NCI-H69 (cell line): Measurements from ENCODE around the gene SLC6A4.
"Not testable (repeated sequence)": the region's sequence is repeated elsewhere in the genome, so short reads cannot be mapped to it uniquely, and the experiment has no call there.

Experiments used
- DNase-seq: peaks from one replicate; lab custom pipeline; 2025; lab: John Stamatoyannopoulos, UW

The SLC6A4 gene

DNA sequence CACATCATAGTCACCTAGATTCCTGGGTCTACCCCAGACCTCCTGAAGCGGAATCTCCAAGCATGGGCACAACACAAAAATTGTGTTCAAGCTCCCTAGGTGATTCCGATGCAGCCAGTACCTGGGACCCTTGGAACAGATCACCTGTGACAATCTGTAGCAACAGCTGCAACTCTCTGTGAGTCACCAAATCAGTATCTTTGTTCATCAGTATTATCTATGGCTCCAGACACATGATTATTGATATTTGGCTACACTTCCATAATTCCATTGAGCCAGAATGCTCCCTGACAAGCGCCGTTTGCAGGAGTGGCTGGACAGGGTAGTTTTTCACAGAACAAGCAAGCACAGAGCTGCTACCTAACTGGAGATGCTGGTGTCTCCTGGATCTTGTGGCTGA is 16.2 kb downstream of the SLC6A4 start:
- DNase-seq = no peak

DNA sequence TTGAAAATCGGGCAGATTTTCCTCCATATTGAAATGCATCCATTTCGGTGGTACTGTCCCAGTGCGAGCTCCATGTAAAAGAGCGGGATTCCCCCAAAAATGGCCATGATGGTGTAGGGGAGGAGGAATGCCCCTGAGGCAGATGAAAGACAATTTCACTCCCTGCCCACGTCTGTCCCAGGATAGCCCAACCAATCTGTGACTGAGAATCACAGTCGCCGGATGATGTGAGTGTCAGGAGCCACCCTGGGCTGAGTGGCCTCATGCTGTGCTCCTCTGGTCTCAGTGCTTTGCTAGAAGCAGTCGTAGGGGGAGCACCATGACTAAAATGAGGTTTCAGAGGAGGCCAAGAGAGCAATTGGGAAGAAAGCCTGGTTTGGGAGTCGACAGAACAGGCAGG is 16.7 kb downstream of the SLC6A4 start:
- DNase-seq = no peak

DNA sequence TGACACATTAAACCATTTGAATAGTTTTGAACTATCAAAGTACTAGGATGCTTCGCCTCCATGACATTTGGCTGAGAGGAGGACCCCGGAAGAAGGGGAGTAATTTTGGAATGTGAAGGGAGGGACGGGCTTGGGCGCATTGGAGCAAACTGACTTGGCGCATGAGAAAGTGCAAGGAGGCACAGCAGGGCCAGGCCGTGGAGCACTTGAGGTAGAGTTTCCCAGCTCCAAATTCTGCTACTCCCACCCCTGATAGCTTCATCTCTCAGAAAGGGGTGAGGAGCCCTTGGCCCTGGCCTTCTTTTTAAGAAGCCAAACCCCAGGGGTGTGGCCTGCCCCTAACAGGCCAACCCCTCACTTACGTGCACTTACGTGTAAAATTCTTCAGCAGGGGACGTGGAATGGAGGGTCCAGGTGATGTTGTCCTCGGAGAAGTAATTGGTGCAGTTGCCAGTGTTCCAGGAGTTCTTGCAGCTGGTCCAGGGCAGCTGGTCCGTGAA is 17.7 kb downstream of the SLC6A4 start:
- DNase-seq = no peak

DNA sequence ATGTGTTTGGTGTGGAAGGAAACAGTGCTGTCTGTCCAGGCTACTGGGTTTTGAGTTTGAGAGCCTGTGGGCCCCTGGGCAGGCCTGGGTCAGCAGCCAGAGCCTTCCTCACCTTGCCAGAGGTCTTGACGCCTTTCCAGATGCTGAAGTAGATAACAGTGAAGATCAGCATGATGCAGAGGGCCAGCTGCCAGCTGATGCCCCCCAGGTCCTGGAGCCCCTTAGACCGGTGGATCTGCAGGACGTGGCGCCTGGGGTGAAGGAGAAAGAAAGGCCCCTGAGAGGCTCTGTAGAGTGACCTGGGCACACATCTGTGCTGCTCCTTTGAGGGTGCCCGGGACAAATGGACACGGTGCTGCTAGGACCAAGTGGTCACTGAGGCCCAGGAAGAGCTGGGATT is 18.4 kb downstream of the SLC6A4 start:
- DNase-seq = no peak

DNA sequence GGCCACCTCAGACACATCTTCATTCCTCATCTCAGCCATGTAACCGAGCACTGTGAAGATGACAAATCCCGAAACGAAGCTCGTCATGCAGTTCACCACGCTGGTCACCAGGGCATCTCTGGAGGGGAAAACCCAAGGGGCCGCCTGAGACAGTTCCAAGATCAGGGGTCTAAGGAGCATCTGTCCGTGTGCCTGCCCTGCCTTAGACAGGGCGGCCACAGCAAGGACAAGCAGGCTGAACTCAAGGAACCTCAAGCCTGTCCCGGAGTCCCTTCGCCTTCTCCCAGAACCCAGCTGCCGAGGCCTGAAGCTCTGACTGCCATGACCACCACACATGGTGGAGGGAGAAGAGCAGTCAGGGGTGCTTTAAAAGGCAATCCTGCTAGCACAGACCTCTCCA is 22.7 kb downstream of the SLC6A4 start:
- DNase-seq = no peak

DNA sequence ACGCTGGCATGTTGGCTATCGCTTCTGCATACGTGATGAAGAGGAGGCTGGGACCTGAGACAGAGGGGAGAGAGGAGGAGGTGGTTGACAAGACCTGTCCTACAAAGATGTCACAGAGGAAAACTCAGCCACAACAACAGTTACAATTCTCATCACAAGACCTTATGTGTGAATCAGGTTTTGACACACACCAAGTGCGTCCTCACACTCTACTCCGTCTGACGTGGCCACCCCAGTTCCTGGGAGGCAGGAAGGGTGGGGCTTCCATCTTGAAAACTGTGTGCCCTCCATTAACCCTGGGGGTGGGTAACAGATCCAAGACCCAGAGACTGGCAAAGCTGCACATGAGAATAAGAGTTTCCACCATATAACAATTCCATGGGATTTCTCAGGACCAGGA is 24.1 kb downstream of the SLC6A4 start:
- DNase-seq = no peak

DNA sequence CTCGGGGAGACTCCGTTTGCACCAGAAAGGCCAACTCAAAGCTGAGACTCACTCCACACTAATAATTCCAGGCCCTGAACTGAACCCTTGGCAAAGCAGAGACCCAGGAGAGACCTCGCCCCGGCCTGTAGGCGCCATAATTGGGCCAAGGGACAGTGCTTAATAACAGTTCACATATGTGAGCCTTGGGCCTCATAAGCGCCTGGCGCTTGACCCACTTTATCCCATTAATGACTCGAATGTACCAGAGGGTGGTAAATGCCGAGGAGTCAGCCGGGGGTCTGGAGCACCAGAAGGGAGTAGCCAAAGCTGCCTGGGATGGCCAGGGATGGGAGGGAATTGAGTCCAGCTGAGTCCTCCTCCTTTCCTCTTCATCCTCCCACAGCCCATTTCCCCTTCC is 24.6 kb downstream of the SLC6A4 start:
- no peak for DNase-seq

DNA sequence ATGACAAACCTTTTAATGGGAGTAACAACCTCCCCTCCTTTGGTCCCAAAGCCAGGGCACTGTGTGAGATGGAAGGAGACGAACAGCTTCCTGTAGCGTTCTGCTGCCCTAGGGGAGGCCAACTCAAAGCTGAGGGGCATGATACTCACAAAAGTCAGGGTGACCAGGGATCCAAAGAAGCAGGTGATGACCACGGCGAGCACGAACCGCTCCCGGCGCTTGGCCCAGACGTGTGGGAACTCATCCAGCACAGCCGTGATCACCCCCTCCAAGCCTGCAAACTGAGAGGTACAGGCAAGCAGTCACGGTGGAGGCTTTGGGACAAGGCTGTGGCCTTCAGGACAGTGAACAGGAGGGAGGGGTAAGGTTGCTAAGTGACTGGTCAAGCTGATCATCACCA is 25.1 kb downstream of the SLC6A4 start:
- DNase-seq = no peak

DNA sequence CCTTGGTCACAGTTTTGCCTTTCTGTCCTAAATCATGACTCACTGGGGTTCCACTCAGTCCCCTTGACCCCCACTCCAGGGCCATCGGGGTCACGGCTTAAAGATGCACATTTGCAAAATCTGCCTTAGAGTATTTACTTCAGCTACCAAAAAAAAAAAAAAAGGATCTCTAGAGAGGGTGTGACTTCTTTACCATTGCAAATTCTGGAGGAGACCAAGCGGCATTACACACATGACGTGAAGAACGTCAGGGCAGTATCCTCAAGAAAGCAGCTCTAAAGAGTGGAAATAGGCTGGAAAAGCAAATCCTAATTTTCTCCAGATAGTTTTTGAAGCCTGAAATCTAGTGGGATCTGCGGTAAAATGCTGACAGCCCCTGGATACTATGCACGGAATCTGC is 25.6 kb downstream of the SLC6A4 start:
- DNase-seq = no peak

DNA sequence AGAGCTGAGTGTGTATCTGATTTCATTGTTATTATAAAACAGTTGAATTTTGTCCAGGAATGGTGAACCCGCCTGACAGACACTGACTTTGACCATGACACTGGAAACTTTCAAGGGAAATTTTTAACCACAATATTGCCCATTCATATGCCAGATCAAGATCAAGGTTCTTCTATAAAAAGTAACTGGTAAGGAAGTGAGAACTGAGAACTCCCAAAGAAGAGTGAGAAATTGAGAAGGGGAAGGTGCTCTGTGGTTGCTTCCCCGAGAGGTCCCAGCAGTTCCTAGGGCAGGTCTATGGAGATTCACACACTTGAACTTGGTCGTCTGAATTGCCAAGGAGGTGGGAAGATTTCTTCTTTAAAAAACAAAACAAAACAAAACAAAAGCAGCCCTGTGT is 27.3 kb downstream of the SLC6A4 start:
- no peak for DNase-seq

DNA sequence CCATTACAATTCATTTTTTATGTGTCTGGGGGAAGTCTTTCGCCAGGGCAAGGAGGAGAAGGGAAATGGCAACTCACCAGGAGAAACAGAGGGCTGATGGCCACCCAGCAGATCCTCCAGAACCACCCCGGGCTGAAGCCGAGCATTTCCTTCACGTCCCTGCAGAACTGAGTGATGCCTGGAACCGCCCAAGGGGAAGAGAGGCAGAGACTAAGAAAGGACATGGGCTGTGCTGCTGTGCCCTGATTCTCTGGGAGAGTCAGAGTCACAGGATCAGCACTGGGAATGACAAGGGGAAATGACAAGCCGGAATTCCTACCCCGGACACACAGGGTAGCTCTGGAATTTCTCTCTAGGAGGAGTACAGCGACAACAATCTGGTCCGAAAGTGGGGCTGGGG is 27.8 kb downstream of the SLC6A4 start:
- DNase-seq = no peak

DNA sequence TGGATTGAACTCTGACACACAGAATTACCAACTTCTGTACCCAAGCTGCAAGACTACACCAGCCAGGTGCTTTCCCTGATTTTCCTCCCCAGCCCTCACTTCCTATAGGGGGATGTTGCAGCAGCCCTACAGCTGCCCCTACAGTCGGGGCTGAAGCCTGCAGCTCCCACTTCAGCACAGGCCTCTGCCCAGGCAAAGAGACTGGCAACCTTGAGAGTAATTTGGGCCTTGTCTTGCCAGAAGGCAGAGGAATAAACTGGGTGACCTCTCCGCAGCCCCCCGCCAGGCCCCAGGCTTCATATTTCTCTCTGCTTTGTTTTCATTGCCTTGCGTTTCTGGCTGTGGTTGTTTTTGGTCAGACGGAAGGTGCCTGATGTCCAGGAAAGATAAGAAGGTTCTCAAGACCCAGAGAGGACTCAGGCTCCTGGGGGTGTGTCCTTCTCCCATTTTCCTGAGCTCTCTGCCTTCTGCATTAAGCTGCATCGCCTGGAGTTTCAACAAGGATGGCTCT is 32.0 kb downstream of the SLC6A4 start:
- DNase-seq = no peak

DNA sequence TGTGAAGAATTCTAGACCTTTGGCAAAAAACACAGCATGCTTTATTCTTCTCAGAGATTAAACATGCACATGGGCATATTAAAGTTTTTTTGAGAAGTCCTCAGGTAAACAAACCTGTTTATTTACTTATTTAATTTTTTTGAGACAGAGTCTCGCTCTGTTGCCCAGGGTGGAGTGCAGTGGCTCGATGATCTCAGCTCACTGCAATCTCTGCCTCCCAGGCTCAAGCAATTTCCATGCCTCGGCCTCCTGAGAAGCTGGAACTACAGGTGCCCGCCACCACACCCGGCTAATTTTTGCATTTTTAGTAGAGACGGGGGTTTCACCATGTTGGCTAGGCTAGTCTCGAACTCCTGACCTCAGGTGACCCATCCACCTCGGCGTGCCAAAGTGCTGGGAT is 34.8 kb downstream of the SLC6A4 start:
- not testable (repeated sequence) for DNase-seq

DNA sequence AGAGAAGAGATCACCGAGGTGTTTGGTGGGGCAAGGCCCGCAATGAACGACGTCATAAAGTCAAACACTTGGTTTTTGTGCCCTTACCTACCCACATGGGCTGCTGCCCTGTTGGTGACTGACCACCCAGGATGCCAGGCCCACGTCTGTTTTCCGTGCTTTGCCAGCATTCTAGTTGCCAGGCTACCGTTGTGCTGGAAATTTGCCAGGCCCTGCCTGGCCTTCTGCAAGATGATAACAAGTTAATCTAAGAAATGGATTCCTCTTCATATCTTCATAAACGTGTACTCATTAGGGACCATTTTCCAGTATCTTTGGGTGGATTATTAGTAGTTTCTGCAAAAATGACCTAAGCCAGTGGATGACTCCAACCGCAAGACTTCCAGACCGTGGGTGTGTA is 35.4 kb downstream of the SLC6A4 start:
- peak; percentile 16 for DNase-seq

DNA sequence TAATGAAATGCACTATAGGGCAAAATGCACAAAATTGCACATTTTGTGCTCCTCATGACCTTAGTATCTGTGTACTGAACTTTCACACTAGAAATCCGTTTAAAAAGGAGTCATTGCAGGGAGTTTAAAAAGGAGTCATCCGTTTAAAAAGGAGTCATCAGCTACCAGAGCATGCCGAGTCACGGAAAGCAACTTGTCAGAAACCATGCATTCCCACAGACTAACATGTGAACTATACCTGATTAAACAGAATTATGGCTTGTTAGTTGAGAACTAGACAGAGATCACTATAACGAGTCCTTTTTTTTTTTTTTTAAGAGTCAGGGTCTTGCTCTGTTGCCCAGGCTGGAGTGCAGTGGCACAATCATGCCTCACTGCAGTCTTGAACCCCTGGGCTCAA is 35.9 kb downstream of the SLC6A4 start:
- DNase-seq = no peak

DNA sequence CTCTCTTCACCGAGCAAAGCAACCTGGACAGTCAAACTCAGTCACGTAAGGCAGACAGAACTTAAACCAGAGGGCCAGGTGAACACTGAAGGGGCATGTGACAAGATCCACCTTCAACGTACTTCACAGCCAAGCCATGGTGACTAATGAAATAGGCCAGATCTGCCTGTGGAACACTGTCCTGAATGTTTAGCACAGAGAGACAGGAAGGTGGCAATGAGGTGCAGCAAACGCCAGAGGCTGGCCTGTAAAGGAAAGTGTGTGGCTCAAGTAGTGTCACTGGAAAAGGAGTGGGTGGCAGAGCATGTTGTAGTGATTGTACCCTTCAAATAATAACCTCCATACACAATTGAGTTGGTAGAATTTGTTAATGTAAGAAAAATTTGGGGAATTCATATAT is 38.1 kb downstream of the SLC6A4 start:
- DNase-seq = no peak

DNA sequence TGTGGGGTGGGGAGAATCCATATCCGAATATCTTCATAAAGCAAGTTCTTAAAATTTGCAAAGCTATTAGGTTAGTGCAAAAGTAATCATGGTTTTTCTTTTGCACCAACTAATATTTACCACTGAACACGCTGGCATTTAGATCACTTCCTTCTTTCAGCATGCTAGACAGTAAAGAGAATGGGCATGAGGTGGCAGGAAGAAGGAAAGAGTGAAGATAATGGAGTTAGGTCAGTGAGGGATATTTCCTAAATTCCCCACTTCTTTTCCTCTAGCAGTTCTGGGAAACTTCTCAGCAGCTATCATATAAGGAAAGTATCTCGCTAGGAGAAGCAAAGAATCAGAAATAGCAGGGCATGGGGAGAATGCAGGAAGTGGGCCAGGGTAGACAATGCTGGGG is 39.0 kb downstream of the SLC6A4 start:
- DNase-seq = no peak

DNA sequence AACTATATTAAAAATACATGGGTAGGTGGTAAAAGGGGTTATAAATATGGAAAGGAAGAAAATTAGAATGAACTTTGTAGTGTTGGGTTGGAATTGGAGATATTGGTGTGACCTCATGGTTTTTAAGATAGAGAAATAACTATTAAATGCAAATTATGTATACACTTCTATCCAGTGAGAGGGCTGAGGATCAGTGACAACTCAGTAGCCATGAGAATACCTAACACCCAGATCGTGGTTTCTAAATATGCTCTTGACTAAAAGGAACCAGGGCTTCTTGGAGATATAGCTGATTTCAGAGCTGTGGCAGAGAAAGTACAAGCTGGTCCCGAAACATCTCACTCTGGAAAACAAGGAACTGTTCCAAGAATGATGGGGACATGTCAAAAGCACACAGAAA is 44.4 kb downstream of the SLC6A4 start:
- no peak for DNase-seq

DNA sequence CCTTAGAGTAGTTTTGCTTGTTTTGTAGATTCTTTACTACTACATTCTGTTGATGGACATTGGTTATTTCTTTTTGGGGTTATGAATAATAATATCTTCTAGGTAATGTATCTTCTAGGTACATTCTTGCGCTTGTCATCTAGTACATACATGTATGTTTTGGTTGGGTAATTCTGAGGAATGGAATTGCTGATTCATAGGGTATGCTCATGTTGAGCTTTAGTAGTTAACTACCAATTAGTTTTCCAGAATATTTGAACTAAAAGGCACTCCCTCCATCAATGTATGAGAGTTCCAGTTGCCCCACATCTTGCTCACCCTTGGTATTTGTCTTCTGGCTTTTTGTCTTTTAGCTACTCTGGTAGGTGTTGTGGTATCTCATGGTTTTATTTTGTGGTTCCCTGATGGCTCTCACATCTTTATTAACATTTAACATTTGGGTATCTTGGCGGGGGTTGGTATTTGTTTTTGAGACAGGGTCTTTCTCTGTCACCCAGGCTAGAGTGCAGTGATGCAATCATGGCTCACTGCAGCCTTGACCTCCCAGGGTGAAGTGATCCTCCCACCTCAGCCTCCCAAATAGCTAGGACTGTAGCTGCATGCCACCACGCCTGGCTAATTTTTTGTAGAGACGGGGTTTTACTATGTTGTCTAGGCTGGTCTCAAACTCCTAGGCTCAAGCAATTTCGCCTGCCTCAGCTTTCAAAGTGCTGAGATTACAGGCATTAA is 47.1 kb downstream of the SLC6A4 start:
- DNase-seq = no peak

DNA sequence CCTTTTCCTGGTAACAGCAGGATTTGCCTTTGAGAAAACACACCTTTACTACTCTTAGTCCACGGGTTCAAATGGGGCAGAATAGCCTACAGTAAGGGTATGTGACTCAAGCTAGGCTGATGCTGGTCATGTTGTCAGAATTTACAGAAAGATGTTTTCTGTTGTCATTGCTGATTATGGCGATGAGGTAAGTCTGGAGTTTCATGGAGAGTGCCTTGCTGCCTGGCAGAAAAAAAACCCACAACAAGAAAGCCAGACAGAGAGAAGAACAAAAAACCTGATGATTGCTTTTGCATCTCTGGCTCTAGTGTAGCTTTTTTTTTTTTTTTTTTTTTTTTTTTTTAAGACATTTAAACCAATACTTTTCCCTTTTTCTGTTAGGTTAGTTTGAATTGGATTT is 47.9 kb downstream of the SLC6A4 start:
- no peak for DNase-seq

DNA sequence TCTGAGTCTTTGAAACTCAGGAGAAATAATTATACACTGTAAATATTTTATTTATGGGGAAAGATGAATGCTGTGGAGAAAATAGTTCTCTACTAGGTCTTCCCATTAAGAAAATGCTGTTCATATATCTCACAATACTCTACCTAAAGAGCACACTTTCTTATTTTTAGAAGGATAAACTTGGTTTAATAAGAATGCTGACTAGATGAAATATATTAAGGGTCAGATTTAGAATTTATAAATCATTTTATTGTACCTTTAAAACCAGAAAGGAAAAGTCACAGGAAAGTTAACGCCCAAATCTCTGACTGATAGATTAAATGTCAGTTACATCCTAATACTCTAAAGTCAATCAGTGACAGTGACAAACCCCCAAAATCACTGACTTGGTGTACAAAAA is 48.7 kb downstream of the SLC6A4 start:
- DNase-seq = no peak

DNA sequence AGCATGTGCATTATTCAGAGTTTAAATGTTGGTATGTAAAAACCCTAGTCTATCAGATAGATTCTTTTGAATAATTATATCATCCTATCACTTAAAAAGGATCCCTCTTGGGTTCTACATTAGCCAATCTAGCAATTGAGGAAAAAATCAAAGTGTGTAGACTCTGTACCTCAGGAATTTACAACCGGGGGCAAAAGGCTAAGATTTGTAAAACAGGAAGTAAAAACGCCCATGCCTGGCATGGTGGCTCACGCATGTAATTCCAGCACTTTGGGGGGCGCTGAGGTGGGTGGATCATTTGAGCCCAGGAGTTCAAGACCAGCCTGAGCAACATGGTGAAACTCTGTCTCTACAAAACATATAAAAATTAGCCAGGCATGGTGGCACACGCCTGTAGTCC is 58.6 kb downstream of the SLC6A4 start:
- DNase-seq = no peak

DNA sequence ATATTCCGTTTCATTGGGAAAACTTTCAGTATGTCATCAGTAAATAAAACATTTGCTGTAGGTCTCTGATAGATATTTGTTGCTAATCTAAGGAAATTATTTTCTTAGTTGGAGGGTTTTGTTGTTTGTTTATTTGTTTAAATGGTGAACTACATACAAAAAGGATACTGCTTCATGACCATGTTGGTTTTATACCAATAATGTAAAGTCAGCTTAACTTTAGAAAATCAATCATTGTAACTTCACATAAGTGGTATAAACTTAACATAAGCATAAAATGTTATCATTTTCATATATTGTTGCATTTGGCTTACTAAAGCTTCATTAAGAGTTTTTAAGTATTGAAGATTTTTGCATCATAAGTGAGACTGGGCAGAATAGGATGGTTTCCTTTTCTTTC is 60.9 kb downstream of the SLC6A4 start:
- DNase-seq = no peak

DNA sequence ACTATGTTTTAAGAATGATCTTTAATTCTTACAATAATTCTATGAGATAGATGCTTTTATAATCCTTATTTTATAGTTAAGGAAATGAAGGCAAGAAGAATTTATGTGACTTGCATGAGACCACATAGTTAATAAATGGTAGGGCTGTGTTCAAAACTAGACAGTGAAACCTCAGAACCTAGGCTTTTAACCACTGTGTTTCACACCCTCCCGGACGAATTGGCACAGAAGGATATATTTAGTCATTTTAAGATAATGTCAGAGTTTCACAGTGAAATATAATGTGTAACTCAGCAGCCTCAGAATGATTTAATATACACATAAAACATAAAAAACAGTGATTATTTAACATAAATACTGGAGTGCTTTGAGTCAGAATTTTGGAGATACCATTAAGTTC is 61.8 kb downstream of the SLC6A4 start:
- no peak for DNase-seq
